HEK293 (cell line): ENCODE data around the gene MTMR10.

Source experiments
- CTCF ChIA-PET: fragments of 350-600 bp; formaldehyde crosslinking; extraction: SDS; loops from one replicate; lab custom pipeline; 2021; ENCODE audit warnings: antibody characterized with exemption; lab: Yijun Ruan, JAX
- POLR2A ChIA-PET: fragments of 300-600 bp; formaldehyde crosslinking; extraction: SDS; loops from one replicate; lab custom pipeline; 2020; ENCODE audit warnings: antibody characterized with exemption, inconsistent platforms; lab: Yijun Ruan, JAX
- H3K27ac ChIP-seq: fragments of 200-500 bp; sonication (Bioruptor generic); 2 replicates; pipeline ENCODE4 v1.5.1; 2014; ENCODE audit warnings: low read depth, low read length, control low read depth, inconsistent platforms; ENCODE audit errors: extremely low read depth
- H3K36me3 ChIP-seq, 2 experiments: fragments of 200-500 bp in 1 of 2; sonication (Bioruptor generic) in 1 of 2; 1 replicate in 1 of 2; 2 replicates in 1 of 2; pipeline ENCODE4 v1.5.1; 2014 to 2017; ENCODE audit warnings: inconsistent platforms in 2 of 2, low read length in 2 of 2; ENCODE audit not compliant: control insufficient read depth in 2 of 2, insufficient read depth in 1 of 2
- H3K4me1 ChIP-seq: fragments of 200-500 bp; sonication (Bioruptor generic); 2 replicates; pipeline ENCODE4 v1.5.1; 2014; ENCODE audit warnings: mild to moderate bottlenecking, low read length, inconsistent platforms; ENCODE audit not compliant: control insufficient read depth, insufficient read depth
- H3K4me3 ChIP-seq: 2 replicates; pipeline ENCODE4 v1.5.1; 2011; ENCODE audit warnings: low read depth, mild to moderate bottlenecking, control low read depth, low read length, moderate library complexity
- H3K9me3 ChIP-seq: fragments of 200-500 bp; sonication (Bioruptor generic); 2 replicates; pipeline ENCODE4 v1.5.1; 2014; ENCODE audit warnings: low read depth, low read length, inconsistent platforms; ENCODE audit not compliant: control insufficient read depth, insufficient read depth
- BCL6B ChIP-seq: fragments of 450-650 bp; formaldehyde crosslinking; IDR thresholded peaks from 2 replicates; pipeline ENCODE4 v1.5.1; 2017; ENCODE audit warnings: missing biosample characterization, missing genetic modification characterization
- KLF1 ChIP-seq: fragments of 450-650 bp; formaldehyde crosslinking; IDR thresholded peaks from 2 replicates; pipeline ENCODE4 v1.5.1; 2016; ENCODE audit warnings: missing biosample characterization, missing genetic modification characterization
- PRDM1 ChIP-seq: fragments of 450-650 bp; formaldehyde crosslinking; IDR thresholded peaks from 2 replicates; pipeline ENCODE4; 2016; ENCODE audit warnings: missing biosample characterization, missing genetic modification characterization
- SCRT2 ChIP-seq: fragments of 450-650 bp; formaldehyde crosslinking; IDR thresholded peaks from 2 replicates; pipeline ENCODE4 v1.5.1; 2016; ENCODE audit warnings: missing biosample characterization, missing genetic modification characterization
- SETDB1 ChIP-seq: IDR thresholded peaks from one replicate; pipeline ENCODE4 v1.6.1; 2017; ENCODE audit warnings: mild to moderate bottlenecking, low read length, moderate library complexity, mixed read lengths; ENCODE audit not compliant: insufficient read length
- SP2 ChIP-seq: fragments of 450-650 bp; formaldehyde crosslinking; IDR thresholded peaks from 2 replicates; pipeline ENCODE4 v1.5.1; 2016; ENCODE audit warnings: missing biosample characterization, missing genetic modification characterization
- TCF7L2 ChIP-seq: IDR thresholded peaks from 2 replicates; pipeline ENCODE4 v1.6.1; 2011; ENCODE audit warnings: low read depth, mild to moderate bottlenecking, inconsistent platforms, low read length, moderate library complexity, borderline replicate concordance
- YY1 ChIP-seq: fragments of 450-650 bp; formaldehyde crosslinking; IDR thresholded peaks from 2 replicates; pipeline ENCODE4 v1.5.1; 2018; ENCODE audit warnings: missing biosample characterization, missing genetic modification characterization
- ZBTB21 ChIP-seq: fragments of 450-650 bp; formaldehyde crosslinking; IDR thresholded peaks from 2 replicates; pipeline ENCODE4 v1.5.1; 2017; ENCODE audit warnings: missing biosample characterization, missing genetic modification characterization
- ZNF19 ChIP-seq: fragments of 450-650 bp; formaldehyde crosslinking; IDR thresholded peaks from 2 replicates; pipeline ENCODE4; 2016; ENCODE audit warnings: missing biosample characterization, missing genetic modification characterization, low read depth
- ZNF2 ChIP-seq: fragments of 450-650 bp; formaldehyde crosslinking; IDR thresholded peaks from 2 replicates; pipeline ENCODE4 v1.5.1; 2016; ENCODE audit warnings: missing biosample characterization, missing genetic modification characterization
- ZNF354C ChIP-seq: fragments of 450-650 bp; formaldehyde crosslinking; IDR thresholded peaks from 2 replicates; pipeline ENCODE4 v1.5.1; 2016; ENCODE audit warnings: missing biosample characterization, missing genetic modification characterization, low read depth, borderline replicate concordance
- ZNF433 ChIP-seq: fragments of 450-650 bp; formaldehyde crosslinking; IDR thresholded peaks from 2 replicates; pipeline ENCODE4 v1.5.1; 2016; ENCODE audit warnings: missing biosample characterization, missing genetic modification characterization, low read depth
- ZNF514 ChIP-seq: fragments of 450-650 bp; formaldehyde crosslinking; IDR thresholded peaks from 2 replicates; pipeline ENCODE4 v1.5.1; 2016; ENCODE audit warnings: missing biosample characterization, missing genetic modification characterization
- ZNF558 ChIP-seq: fragments of 450-650 bp; formaldehyde crosslinking; IDR thresholded peaks from 2 replicates; pipeline ENCODE4 v1.5.1; 2016; ENCODE audit warnings: missing biosample characterization, missing genetic modification characterization
- ZNF596 ChIP-seq: fragments of 450-650 bp; IDR thresholded peaks from 2 replicates; pipeline ENCODE4 v1.5.0; 2018; ENCODE audit warnings: missing biosample characterization, mild to moderate bottlenecking, missing genetic modification characterization, moderate library complexity
- ZNF621 ChIP-seq: fragments of 450-650 bp; formaldehyde crosslinking; IDR thresholded peaks from 2 replicates; pipeline ENCODE4 v1.5.1; 2017; ENCODE audit warnings: missing biosample characterization, missing genetic modification characterization
- ZNF624 ChIP-seq: fragments of 450-650 bp; formaldehyde crosslinking; IDR thresholded peaks from 2 replicates; pipeline ENCODE4 v1.5.1; 2017; ENCODE audit warnings: missing biosample characterization, missing genetic modification characterization
- ZNF639 ChIP-seq: fragments of 450-650 bp; formaldehyde crosslinking; IDR thresholded peaks from 2 replicates; pipeline ENCODE4 v1.5.1; 2016; ENCODE audit warnings: missing biosample characterization, missing genetic modification characterization
- ZNF645 ChIP-seq: fragments of 450-650 bp; formaldehyde crosslinking; IDR thresholded peaks from 2 replicates; pipeline ENCODE4; 2016; ENCODE audit warnings: missing biosample characterization, missing genetic modification characterization
- ZNF658 ChIP-seq: fragments of 450-650 bp; formaldehyde crosslinking; IDR thresholded peaks from 2 replicates; pipeline ENCODE4; 2016; ENCODE audit warnings: missing biosample characterization, missing genetic modification characterization
- ZNF707 ChIP-seq: fragments of 450-650 bp; formaldehyde crosslinking; IDR thresholded peaks from 2 replicates; pipeline ENCODE4 v1.5.1; 2016; ENCODE audit warnings: missing biosample characterization, missing genetic modification characterization
- ZNF785 ChIP-seq: fragments of 450-650 bp; formaldehyde crosslinking; IDR thresholded peaks from 2 replicates; pipeline ENCODE4 v1.5.1; 2016; ENCODE audit warnings: missing biosample characterization, missing genetic modification characterization
- ZNF791 ChIP-seq: fragments of 450-650 bp; formaldehyde crosslinking; IDR thresholded peaks from 2 replicates; pipeline ENCODE4 v1.5.1; 2016; ENCODE audit warnings: missing biosample characterization, missing genetic modification characterization
- ZNF830 ChIP-seq: fragments of 450-650 bp; IDR thresholded peaks from 2 replicates; pipeline ENCODE4 v1.5.0; 2018; ENCODE audit warnings: missing biosample characterization, missing genetic modification characterization, low read depth, mild to moderate bottlenecking, moderate library complexity

The MTMR10 gene

GRCh38 chr15:31013863-31014607, 22.6 kb upstream of the MTMR10 start:
- Histone ChIP-seq H3K36me3 (no peaks in the 10 kb centered on the region), H3K27ac (no peak overlapping the region), H3K4me3 (no peak overlapping the region), H3K9me3 (no peaks in the 10 kb centered on the region), H3K4me1 (no peaks in the 10 kb centered on the region)
- no peak for TF ChIP-seq ZNF433 (tag by site-specific recombination)
- no peak for TF ChIP-seq YY1 (tag by site-specific recombination)
- no peak for TF ChIP-seq ZNF621 (tag by site-specific recombination)
- TF ChIP-seq ZNF624 (tag by site-specific recombination): no peak
- no peak for TF ChIP-seq ZNF830 (tag by site-specific recombination)
- no peak for TF ChIP-seq TCF7L2
- no peak for TF ChIP-seq ZNF514 (tag by site-specific recombination)
- no peak for TF ChIP-seq ZNF707
- TF ChIP-seq ZNF785 (tag by site-specific recombination): no peak
- no peak for TF ChIP-seq PRDM1 (tag by site-specific recombination)
- TF ChIP-seq SETDB1: no peak
- no peak for TF ChIP-seq KLF1
- no peak for TF ChIP-seq ZBTB21 (tag by site-specific recombination)
- TF ChIP-seq ZNF658 (tag by site-specific recombination): no peak
- no peak for TF ChIP-seq SP2 (tag by site-specific recombination)
- no peak for TF ChIP-seq ZNF2
- no peak for TF ChIP-seq BCL6B (tag by site-specific recombination)
- no peak for TF ChIP-seq ZNF791 (tag by site-specific recombination)
- no peak for TF ChIP-seq ZNF19 (tag by site-specific recombination)
- TF ChIP-seq ZNF596: no peak
- ChIA-PET CTCF (interaction anchor here (0.7 to 1.0 kb wide), 2 partner anchors 14 to 76 kb away, joined by 3 read pairs; no protein-coding TSS in a partner anchor), POLR2A (no interaction called here)

- no peaks in the 10 kb centered on the region for H3K36me3 ChIP-seq
- no peak for TF ChIP-seq ZNF639
- TF ChIP-seq ZNF558 (tag by site-specific recombination): peak; percentile 99
- CTCF ChIA-PET: no interaction called here
- H3K4me1 ChIP-seq: no peaks in the 10 kb centered on the region
- no peak overlapping the region for H3K4me3 ChIP-seq
- no peaks in the 10 kb centered on the region for H3K9me3 ChIP-seq
- no peak overlapping the region for H3K27ac ChIP-seq
- POLR2A ChIA-PET: no interaction called here
Measured at GRCh38 chr15:31012455-31012854, 21.0 kb upstream of the MTMR10 start.

- ChIA-PET POLR2A (no interaction called here), CTCF (interaction anchor here (0.7 kb wide), 1 partner anchor 29 kb away, joined by 3 read pairs; no protein-coding TSS in a partner anchor)
- no peak overlapping the region for H3K4me3 ChIP-seq
- no peaks in the 10 kb centered on the region for H3K9me3 ChIP-seq
- no peak overlapping the region for H3K27ac ChIP-seq
- H3K4me1 ChIP-seq: no peaks in the 10 kb centered on the region
- TF ChIP-seq SCRT2 (tag by site-specific recombination) (no peak), ZNF621 (tag by site-specific recombination) (no peak), ZNF707 (no peak), ZNF645 (no peak), ZNF354C (no peak)
- H3K36me3 ChIP-seq: no peaks in the 10 kb centered on the region
Measured at GRCh38 chr15:31010036-31010435, 18.6 kb upstream of the MTMR10 start.
